ENCODE data around the gene PERCC1. TPM values are rescaled to one million over a fixed set of nuclear protein-coding genes. Genes with fewer than 3 reads are reported as not detected.

The PERCC1 gene
- total RNA-seq, 4 donors from 2014 or later = not detected

GRCh38 chr16:1443403-1443973 lies 12.6 kb downstream of the PERCC1 start:
- no peak overlapping the region for H3K4me3 ChIP-seq
- H3K27me3 ChIP-seq = no peaks in the 10 kb centered on the region
- no peaks in the 10 kb centered on the region for H3K4me1 ChIP-seq
- peaks cover 0 to 33% (median 4%) of the 10 kb centered on the region in 3 donors for H3K36me3 ChIP-seq
- no CpG with 5 or more reads among the region's 38 CpGs for WGBS, 2 donors
- TF ChIP-seq POLR2A (IDR thresholded peaks at IDR 0.05) = no peak
- TF ChIP-seq, protein P1, sequence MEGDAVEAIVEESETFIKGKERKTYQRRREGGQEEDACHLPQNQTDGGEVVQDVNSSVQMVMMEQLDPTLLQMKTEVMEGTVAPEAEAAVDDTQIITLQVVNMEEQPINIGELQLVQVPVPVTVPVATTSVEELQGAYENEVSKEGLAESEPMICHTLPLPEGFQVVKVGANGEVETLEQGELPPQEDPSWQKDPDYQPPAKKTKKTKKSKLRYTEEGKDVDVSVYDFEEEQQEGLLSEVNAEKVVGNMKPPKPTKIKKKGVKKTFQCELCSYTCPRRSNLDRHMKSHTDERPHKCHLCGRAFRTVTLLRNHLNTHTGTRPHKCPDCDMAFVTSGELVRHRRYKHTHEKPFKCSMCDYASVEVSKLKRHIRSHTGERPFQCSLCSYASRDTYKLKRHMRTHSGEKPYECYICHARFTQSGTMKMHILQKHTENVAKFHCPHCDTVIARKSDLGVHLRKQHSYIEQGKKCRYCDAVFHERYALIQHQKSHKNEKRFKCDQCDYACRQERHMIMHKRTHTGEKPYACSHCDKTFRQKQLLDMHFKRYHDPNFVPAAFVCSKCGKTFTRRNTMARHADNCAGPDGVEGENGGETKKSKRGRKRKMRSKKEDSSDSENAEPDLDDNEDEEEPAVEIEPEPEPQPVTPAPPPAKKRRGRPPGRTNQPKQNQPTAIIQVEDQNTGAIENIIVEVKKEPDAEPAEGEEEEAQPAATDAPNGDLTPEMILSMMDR (IDR thresholded peaks at IDR 0.05) = no peak
- intact Hi-C loops (cut with DNase I) = no loop called here
- no peaks in the 10 kb centered on the region for H3K9me3 ChIP-seq
- DNase-seq = no peak
- H3K27ac ChIP-seq = no peak overlapping the region

GRCh38 chr16:1443980-1444729 lies 13.3 kb downstream of the PERCC1 start, which contains the start of gene CCDC154:
CCDC154 (minus strand) TSS chr16:1444556; CDS start chr16:1444322, 234 bp downstream.
- TF ChIP-seq, protein P1 (IDR thresholded peaks at IDR 0.05) = no peak
- TF ChIP-seq POLR2A (IDR thresholded peaks at IDR 0.05) = no peak
- Histone ChIP-seq H3K9me3 (no peaks in the 10 kb centered on the region), H3K27ac (no peak within 1 kb of the TSS), H3K4me3 (no peak within 1 kb of the TSS), H3K36me3 (peaks cover 0 to 40% (median 4%) of the 10 kb centered on the region in 3 donors), H3K27me3 (no peaks in the 10 kb centered on the region), H3K4me1 (no peaks in the 10 kb centered on the region)
- WGBS, 2 donors = 74 to 80% methylated on average over 1 to 8 of the region's 27 CpGs
- intact Hi-C loops (cut with DNase I) = no loop called here
- DNase-seq = no peak

GRCh38 chr16:1444730-1445517 lies 14.0 kb downstream of the PERCC1 start:
- no peaks in the 10 kb centered on the region for H3K9me3 ChIP-seq
- peaks cover 0 to 47% (median 6%) of the 10 kb centered on the region in 3 donors for H3K36me3 ChIP-seq
- intact Hi-C loops (cut with DNase I) = no loop called here
- H3K4me3 ChIP-seq = no peak overlapping the region
- DNase-seq = no peak
- no peak for TF ChIP-seq POLR2A (IDR thresholded peaks at IDR 0.05)
- TF ChIP-seq, protein P1 (IDR thresholded peaks at IDR 0.05) = no peak
- 81 to 86% methylated on average over 10 to 16 of the region's 48 CpGs for WGBS, 2 donors
- H3K4me1 ChIP-seq = no peaks in the 10 kb centered on the region
- H3K27ac ChIP-seq = no peak overlapping the region
- no peaks in the 10 kb centered on the region for H3K27me3 ChIP-seq

- TF ChIP-seq POLR2A (IDR thresholded peaks at IDR 0.05) = no peak
- TF ChIP-seq, protein P1 (IDR thresholded peaks at IDR 0.05) = no peak
- Histone ChIP-seq H3K36me3 (peaks cover 0 to 55% (median 13%) of the 10 kb centered on the region in 3 donors), H3K4me3 (no peak overlapping the region), H3K27ac (no peak overlapping the region), H3K9me3 (no peaks in the 10 kb centered on the region), H3K4me1 (no peaks in the 10 kb centered on the region), H3K27me3 (no peaks in the 10 kb centered on the region)
- 90% methylated on average over 2 of the region's 25 CpGs; no CpG with 5 or more reads in 1 of the 2 donors for WGBS, 2 donors
- intact Hi-C loops (cut with DNase I) = no loop called here
- DNase-seq = no peak
Measured at GRCh38 chr16:1445518-1446203, 14.8 kb downstream of the PERCC1 start.
